Stimulated activated CD8-positive, alpha-beta memory T cell treated with anti-CD3 and anti-CD28 coated beads, Interleukin-15, amount 100 ng/mL, for 24 hours (primary cell): ENCODE data around the gene TREX2.

ENCODE experiments used
- DNase-seq: peaks from one replicate; pipeline ENCODE4 v3.0.0-alpha.2; 2020; ENCODE audit warnings: low read depth

Gene TREX2

DNA sequence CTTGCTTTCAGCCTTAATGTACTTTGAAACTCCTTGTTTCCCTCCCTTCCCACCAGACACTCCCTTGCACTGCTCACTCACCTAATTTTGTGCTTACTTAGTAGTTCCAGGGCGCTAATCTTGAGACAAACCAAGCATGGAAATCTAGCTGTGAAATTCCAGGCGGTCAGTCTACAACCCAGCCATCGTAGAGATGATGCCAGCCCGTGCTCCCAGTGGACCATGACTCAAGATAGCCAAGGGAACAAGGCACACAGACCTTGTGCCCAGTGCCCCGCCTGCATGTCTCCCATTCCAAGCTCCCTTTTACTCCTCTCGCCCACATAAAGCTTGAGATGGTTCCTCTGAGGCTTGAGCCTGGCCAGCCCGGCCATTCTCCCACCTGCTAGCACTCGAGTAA, 11.1 kb downstream of the TREX2 start:
- no peak for DNase-seq

DNA sequence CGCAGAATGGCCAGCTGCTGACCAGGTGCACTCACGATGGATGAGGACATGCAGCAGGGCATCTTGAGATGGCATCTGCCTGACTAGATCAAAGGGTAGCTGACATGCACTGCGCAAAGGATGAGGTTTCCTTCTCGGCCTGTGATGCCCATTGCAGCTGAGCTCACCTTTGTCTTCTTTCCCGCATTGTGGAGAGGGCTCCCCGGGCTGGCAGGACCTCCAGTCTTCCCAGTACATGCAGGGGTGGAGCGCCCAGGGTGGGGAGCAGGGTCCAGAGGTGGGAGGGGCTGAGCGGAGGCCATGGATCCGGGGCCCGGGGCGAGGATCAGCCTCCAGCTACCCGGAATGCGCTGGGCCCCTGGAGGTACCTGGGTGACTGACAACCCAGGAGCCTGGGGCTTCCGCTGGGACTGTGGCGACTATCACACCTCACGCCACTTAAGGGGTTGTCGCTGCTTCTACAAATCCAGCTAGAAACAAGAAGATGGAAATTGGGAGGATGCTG, 12.0 kb downstream of the TREX2 start:
- DNase-seq, result no peak

DNA sequence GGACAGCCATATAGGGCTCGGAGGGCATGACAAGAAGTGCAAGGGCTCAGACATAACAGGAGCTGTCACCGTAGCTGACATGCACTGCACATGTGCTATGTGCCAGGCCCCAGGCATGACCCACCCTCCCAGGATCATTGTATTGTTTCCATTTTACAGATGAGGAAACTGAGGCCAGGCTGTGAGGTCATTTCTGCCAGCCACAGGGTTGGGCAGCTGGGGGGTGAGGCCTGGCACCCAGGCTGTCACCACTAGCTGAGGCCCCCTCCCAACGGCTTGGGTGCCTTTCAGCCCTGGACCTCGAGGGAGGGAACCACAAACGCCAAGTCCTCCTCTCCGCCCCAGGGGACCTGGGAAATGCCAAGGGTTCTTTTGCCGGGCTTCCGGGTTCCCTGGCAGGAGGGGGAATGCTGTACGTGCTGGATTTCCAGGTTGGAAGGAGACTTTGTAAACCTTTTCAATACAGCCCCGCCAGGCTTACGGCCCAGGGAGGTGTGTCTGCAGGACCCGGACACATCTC, 12.6 kb downstream of the TREX2 start:
- no peak for DNase-seq

DNA sequence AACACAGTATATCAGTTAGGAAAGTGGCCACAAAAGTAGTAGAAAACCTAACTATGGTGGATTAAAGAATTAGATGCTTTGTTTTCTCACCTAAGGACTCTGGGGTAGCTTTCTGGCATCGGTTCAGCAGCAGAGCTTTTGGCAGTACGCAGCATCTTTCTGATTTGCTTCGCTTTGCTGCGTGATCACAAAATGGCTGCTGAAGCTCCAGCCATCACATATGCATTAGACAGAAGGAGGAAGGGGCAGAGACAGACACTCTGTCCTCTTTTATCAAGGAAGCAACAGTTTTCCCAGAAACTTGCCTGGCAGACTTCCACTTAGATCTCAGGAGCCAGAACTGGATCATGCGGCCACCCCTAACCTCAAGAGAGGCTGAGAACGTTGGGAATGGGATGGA, 15.1 kb downstream of the TREX2 start:
- DNase-seq, result no peak

DNA sequence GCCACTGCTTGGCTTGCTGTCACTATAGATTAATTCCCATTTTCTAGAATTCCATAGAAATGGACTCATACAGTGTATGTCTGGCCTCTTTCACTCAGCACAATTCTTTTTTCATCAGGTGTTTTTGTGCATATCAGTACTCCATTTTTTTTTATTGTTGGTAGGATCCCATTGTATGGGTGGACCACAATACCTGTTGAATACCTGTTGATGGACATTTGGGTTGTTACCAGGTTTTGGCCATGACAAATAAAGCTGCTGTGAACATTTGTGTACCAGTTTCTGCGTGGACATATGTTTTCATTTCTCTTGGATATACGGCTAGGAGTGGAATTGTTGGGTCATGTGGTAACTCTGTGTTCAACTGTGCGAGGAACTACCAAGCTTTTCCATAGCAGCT, 19.7 kb downstream of the TREX2 start:
- no peak for DNase-seq

DNA sequence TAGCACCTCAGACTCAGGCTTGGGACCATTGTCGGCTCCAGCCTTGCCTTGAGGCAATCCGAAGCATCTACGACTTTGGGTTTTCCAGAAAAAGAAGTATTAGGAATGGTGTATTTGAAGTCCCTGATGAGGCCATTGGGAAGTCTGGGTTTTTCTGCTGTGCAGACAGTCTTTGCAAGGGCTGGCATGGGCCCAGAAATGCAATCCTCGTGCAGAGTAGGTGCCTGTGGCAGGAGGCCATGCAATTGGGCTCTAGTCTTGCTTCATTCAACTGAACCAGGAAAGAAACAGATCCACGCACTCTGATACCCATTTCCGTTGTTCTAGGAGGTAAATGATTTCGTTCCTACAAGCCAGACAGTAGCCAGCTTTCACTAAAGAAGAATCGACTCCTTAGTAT, 22.2 kb downstream of the TREX2 start:
- DNase-seq, result no peak

DNA sequence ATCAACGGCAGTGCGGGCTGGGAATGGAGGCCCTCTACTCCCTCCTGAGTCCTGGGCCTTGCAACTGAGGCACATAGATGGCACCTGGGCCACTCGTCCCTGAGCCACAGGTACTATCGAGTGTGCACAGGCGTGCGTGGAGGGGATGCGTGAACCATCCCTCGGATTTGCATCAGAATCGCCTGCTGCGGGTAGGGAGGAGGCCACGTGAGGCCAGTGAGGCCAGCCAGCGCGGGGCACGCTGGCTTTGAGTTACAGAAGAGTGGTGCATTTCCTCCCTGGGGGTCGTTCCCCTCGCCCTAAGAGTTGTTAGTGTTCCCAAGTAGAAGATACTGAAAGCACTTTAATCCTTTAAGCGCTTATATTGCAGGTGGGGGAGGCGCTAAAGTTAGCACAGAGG, 24.0 kb downstream of the TREX2 start:
- DNase-seq, result no peak

DNA sequence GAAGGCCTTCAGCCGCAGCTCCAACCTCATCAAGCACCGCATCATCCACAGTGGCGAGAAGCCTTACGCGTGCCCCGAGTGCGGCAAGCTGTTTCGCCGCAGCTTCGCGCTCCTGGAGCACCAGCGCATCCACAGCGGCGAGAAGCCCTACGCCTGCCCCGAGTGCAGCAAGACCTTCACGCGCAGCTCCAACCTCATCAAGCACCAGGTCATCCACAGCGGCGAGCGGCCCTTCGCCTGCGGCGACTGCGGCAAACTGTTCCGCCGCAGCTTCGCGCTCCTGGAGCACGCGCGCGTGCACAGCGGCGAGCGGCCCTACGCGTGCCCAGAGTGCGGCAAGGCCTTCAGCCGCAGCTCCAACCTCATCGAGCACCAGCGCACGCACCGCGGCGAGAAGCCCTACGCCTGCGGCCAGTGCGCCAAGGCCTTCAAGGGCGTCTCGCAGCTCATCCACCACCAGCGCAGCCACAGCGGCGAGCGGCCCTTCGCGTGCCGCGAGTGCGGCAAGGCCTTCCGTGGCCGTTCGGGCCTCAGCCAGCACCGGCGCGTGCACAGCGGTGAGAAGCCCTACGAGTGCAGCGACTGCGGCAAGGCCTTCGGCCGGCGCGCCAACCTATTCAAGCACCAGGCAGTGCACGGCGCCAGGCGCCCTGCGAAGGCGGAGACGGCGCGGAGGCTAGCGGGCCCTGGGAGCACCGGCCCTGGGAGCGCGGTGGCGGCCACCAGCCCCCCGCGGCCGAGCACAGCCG, 24.8 kb downstream of the TREX2 start:
- DNase-seq, result no peak

DNA sequence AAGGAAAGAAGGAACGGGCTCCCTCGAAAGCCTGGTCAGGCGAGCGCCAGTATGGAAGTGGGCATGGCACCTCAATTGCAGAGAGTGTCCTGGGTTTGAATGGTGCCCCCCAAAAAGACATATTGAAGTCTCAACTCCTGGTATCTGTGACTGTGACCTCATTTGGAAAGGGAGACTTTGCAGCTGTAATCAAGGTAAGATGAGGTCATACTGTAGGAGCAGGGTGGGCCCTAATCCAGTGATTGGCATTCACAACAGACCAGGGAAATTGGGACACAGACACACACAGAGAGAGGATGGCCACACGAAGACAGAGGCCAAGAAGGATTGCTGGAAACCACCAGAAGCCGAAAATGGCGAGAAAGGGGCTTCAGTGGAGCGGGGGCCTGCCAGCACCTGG, 28.2 kb downstream of the TREX2 start:
- no peak for DNase-seq

DNA sequence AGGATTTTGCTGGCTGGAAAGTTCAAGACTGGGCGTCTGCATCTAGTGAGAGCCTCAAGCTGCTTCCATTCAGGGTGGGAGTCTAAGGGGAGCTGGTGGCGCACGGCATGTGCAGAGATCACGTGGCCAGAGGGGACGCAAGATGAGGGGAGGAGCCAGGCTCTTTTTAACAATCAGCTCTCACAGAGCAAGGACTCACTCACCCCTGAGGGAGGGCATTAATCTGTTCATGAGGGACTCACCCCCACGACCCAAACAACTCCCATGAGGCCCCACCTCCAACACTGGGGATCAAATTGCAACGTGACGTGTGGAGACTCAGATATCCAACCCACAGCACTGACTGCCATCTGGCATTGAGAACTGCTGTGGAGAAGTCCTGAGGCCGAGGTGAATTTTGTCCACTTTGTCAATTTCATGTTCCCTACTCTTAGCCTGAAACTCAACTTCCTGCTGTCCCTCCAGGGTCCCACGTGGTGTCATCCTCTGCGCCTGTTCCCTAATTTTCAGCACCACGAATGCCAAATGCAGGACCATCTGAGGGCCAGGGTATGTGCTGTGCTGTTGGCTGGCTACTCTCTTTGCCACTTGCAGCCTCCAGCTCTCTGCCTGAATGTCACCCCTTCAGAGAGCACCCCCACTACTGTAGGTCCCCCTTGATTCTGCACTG, 28.9 kb downstream of the TREX2 start:
- no peak for DNase-seq

DNA sequence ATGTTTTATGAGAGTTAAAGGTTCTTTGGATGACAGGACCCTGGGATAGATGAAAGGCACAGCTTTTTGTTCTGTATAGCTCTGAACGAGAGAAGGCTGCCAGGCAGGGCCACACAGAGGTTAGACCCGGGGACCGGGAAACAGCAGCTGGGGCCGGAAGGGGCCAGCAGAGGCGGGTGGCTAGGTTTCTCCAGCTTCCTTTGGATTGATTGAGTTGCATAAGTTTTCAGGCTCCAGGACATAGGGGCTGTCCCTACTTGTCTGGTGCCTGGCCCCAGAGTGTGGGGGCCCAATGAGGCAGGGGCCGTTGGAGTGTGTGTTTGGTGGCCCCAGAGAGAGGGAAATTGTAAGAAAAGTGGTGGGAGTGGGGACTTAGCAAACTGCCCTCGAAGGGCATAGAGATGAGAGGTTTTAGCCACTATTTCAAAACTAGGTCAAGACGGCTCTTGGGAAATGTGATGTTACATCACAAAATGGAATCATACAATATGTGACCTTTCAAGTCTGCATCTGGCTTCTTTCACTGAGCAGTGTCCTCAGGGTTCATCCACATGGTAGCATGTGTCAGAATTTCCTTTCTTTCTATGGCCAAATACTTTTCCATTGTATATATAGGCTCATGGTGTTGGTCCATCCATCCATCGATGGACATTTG, 30.9 kb downstream of the TREX2 start:
- DNase-seq, result no peak

DNA sequence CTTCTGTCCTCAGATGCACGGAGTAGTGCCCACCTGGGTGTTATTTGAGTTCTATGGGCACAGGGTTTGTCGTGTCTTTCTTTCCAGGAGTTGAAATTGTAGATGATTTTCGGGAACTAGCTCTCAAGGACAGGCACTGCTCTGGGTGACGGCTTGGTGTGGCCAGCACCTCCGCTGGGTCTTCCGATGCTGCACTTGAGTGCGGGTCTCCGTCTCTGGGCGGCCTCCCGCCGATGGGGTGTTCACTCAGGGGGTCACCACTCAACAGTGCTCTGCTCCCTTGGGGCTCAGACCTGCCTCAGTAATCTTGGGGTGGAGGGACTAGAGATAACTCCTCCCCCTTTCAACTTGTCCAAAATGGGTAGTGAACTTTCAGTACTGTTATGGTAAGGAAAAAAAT, 32.1 kb downstream of the TREX2 start:
- no peak for DNase-seq

DNA sequence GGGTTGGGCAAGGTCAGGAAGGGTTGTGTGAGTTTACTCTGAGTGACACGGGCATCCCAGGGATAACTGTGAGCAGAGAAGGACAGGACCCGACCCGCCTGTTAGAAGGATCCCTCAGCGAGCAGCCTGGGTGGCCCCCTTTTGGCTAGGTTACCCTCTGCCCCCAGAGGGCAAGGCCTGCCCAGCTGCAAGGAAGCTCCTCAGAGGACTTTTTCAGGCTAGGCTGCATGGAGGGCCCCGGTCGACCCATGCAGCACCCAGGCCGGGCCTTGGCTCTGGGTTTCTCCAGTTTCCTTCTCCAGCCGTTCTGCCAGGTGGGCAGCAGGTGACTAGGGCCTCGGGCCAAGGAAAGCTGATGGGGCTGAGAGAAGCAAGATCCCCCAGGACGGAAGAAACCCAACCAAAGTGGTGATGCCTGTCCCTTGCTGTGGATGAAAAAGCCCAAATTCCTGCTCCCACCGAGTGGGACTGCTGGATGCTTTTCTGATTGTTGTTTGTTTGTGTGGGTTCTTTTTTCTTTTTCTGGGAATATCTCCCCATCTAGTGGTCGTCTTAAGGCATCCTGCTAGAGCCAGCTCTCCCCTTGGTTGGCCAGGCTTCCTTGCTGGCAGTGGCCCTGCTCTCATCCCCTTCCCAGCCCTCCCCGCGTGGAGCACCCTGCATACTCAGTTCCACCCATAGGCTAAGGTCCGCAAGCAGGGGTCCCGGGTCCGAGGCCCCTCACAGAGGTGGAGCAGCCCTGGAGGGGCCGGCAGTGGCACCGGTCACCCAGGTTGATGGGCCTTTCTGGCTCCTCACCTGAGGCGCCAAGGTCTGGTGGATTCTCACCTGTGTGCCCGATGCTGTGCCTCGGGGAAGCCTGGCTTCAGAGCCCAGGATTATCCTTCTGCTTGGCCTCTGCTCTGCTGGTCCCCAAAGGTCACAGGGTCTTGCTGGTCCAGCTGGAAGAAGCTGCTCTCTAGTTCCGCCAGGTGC, 32.8 kb downstream of the TREX2 start:
- DNase-seq, result no peak

DNA sequence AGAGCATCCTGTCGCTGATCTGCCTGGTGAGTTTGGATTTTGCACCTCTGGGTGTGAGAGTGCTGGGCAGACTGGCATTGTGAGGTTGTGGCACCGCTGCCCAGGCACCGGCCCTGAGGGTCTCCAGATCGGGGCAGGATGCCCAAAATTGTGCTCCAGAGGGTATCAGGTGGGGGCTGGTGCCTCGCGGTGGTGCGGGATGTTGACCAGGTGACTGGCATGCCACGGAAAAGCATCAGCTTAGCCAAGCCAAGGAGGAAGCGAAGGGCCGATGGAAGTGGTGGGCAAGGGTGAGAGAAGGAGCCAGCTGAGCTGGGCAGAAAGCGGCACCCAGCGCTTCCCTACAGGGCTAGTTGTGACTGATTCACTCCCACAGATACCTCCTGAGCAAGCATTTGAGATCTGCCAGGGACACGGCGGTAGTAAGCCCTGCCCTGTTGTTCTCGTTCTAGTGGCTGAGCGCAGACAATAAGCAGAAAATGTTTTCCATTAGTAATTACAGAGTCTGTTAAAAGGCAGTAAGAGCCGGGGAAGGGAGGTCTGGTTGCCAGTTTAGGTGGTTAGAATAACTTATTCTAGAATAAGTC, 33.8 kb downstream of the TREX2 start:
- no peak for DNase-seq

DNA sequence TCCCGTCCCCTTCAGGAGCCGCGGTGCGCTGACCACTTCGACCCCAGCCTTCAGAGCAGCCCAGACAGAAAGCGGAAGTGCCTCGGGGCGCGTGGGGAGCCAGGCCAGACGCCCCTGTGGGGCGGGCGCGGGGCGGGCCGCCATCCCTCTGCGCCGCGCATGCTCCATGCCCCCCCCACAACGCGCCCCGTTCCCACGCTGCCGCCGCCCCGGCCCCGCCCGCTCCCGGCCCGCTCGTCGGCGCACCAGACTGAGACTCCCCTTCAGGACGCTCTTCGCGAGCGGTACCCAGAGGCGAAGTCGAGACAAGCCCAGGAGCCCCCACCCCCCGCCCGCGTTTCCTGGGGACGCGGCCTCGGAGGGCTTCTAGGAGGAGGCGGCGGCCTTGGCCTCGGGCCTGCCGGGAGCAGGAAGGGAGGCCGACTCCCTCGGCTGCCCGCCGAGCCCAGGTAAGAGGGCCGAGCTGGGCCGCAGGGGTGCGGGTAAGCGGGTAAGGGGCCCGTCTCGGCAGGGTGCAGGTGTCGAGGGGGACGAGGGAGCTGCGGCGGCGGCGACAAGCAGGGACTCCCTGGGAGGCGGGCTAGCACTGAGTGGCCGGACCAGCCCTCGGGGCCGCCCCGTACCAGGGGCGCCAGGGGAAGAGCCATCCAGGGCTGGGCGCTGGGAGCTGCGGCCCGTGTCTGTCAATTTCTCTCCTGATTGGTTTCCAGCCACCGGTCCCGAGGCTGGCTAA, 34.4 kb downstream of the TREX2 start, which contains the start of gene ZFP92:
ZFP92 (plus strand) TSS at position 218 of the 733 bp plus-strand sequence. CDS start 6,851 bp downstream, outside the sequence.
- DNase-seq, result peak; percentile 7

DNA sequence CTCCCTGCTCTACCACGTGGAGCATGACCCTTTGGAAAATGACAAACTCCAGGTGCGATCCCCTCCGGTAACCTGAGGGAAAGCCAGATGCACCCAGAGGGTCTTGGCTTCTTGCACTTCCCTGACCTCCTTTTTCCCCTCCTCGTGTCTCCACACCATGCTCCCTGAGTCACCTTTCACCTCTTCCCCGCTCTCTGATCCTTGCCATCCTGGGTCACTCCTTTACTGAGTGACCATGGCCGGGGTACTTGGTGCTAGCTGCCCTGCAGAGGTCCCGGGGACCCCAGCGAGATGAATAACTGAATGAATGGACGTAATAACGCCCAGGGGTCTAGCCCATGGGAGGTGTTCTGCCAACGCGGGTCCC, 35.0 kb downstream of the TREX2 start:
- no peak for DNase-seq

DNA sequence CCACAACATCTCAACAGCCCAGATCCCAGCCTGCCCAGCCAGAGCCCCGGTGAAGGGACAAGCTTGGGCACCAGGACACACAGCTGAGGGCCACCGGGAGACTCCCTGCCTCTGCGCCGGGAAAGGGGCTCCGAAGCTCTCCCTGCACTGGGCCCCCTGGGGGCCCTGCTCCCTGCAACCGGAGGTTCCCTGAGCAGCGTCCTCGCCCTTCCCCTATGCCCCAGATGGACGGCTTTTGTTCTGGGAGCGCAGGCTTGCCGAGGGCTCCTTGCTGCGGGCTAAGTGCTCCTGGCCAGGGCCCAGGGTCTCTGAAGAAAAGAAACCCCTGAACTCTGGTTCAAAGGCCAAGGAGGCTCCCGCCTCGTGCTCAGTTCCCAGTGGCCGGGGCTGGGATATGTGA, 35.5 kb downstream of the TREX2 start:
- no peak for DNase-seq

DNA sequence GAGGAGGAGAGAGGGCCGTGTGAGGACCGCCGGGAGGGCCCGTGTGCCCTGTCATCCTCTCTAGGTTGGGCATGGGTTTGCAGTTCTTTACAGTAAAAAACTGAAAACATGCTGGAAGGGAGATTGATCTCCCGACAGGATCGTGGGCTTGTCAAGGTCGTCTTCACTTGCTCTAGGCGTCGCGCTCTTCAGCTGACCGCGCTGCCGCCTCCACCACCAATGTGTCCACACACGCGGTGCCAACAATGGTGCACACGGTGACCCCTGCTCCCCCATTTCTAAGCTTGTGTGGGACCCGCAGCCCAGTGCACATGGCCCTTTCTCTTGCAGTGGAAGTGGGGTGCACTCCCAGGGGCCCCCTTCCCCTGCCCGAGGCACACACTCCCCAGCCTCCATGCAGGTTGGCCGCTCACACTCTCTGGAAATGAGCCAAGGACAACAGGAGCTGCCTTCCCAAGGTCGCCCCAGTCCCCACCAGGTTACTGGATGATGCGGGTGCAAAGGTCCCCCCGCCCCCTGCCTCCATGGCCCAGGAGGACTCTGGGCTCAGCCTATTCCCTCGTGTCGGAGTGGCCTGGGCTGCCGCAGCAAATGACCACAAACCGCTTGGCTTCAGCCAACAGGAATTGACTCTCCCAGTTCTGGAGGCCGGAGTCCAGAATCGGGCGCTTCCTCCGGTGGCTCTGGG, 36.3 kb downstream of the TREX2 start:
- DNase-seq, result no peak

DNA sequence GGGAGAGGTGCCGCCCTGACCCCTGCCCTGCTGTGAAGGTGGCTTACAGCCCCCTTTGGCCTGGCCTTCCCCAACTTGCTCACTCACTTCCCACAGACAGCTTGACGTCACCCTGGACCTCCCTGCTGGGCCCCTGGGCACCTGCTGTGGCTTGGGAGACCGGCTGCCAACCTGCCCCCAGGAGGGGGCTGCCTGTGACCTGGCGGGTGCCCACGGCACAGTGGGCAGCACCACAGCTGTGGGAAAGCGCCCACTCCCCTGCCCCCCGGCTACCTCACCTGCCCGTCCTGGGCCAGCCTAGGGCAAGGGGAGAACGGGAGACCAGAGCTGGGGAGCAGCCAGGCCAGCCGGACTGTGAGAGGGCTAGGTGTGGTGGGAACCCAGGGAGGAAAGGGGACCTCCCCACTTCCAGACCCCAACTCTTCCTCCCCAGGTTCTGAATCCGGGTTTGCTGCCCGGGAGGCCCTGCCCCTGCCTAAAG, 36.9 kb downstream of the TREX2 start:
- no peak for DNase-seq

DNA sequence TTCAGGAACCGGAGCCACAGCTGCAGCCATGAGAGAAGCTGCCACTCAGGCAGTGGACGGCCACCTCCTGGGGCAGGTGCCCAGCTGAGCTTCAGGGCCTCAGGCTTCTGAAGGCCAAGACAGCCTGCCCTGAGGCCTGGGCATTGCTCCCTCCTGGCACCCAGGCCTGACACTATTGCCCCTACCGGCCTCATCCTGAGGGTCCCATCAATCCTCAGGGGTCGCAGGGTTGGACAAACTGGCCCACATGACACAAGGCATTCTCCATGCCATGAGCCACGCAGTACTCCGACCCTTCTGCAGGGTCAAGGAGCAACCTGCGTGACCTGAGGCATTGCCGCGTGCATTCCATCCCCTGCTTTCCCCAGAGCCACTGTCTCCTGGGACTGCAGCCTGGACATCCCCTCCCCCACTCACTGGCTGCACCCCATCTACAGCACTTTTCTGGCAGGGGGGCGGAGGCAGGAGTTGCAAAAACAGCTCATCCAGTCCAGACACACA, 37.6 kb downstream of the TREX2 start:
- DNase-seq, result no peak
